Left hindlimb (tissue), 1 donor: ENCODE measurements around the gene NUDT9.
"Not testable (repeated sequence)": the region's sequence is repeated elsewhere in the genome, so short reads cannot be mapped to it uniquely, and the experiment has no call there.

Experiments
- DNase-seq: peaks from one replicate; pipeline ENCODE4 v3.0.0-alpha.2; 2018

The NUDT9 gene

GRCh38 chr4:87410157-87410556 is 12.2 kb upstream of the NUDT9 start:
- DNase-seq: no peak

DNA sequence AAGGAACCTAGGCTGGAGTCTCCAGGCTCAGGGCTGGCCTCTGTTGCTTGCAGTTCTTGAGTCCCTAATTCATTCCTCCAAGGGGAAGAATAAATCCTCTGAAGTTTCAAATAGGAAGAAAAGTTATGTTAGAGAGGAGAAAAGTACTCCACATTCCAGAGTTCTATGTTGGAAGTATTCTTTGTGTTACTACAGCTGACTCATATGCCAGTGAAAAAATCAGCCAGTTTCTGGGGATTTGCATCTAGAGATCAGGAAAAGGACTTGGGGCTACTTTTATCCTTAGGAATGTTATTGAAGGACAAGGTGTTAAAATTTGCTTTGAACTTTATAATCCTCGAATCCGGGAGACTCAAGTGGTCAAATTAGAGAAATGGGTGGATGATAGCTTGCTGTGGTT is 11.7 kb upstream of the NUDT9 start:
- DNase-seq: no peak

- no peak for DNase-seq
These were observed 7.6 kb upstream of the NUDT9 start for GRCh38 chr4:87414816-87415215.

DNA sequence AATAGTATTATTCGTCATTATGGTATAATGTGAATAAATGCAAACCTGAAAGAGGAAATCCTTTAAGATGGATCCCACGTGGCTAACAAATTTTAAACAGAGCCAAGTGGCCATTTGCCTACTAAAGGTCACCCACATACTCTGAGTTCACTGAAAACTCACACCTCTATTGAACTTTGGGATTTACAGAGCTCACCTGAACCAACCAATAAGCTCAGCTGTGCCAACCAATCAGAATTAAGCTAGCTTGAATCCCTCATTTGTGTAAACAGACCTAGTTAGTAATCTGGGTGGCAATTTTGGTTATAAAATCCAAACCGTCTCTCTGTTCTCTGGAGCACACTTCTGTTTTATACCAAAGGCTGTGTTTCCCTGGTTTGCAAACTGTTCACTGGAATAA is 5.4 kb upstream of the NUDT9 start:
- no peak for DNase-seq

- DNase-seq: not testable (repeated sequence)
These were observed 4.0 kb upstream of the NUDT9 start for GRCh38 chr4:87418410-87418809.

DNA sequence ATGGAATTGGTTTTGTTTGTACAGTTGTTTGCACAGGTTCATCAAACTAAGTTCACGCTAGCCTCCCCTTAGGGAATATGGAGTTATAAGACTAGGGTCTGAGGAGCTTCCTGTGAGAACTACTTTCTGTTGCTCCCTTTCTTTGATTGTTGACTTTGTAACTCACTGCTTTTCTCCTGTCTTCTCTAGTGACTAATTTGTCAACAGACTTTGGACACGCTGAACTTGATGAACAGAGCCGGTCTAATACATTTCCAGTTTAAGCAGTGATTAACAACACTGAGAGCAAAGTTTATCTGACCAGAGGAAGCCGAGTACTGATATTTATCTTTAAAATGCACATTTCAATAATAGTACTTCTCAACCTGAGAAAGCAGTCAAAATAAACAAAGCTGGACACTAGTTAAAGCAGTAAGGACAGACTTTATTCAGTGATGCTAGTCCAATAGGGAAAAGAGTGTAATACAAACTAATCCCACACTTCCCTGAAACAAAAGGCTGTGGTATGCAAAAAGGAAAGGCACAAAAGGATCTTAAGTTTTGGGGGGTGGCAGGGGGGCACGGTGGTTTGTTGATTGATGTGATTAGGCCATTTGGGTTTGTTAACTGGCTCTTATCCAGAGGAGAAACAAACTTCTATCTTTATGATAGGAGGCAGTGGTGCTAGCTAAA is 2.7 kb upstream of the NUDT9 start:
- DNase-seq: no peak

- no peak for DNase-seq
These were observed 2.0 kb upstream of the NUDT9 start for GRCh38 chr4:87420276-87420830.

- no peak for DNase-seq
These were observed 1.1 kb downstream of the NUDT9 start for GRCh38 chr4:87423317-87424098.

DNA sequence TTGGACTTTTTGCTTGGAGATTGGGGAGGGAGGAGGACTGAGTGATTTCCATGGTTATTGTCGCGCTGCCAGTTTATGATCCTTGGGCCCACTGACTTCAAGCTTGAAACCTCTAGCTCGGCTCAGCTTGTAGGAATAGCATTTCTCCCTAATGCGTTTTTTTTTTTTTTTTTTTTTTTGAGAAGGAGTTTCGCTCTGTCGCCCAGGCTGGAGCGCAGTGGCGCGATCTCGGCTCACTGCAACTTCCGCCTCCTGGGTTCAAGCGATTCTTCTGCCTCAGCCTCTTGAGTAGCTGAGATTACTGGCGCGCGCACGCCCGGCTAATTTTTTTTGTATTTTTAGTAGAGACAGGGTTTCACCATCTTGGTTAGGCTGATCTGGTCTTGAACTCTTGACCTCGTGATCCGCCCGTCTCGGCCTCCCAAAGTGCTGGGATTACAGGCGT is 1.7 kb downstream of the NUDT9 start:
- not testable (repeated sequence) for DNase-seq

- no peak for DNase-seq
These were observed 3.3 kb downstream of the NUDT9 start for GRCh38 chr4:87425711-87426110.

- no peak for DNase-seq
These were observed 4.6 kb downstream of the NUDT9 start for GRCh38 chr4:87426865-87427517.

DNA sequence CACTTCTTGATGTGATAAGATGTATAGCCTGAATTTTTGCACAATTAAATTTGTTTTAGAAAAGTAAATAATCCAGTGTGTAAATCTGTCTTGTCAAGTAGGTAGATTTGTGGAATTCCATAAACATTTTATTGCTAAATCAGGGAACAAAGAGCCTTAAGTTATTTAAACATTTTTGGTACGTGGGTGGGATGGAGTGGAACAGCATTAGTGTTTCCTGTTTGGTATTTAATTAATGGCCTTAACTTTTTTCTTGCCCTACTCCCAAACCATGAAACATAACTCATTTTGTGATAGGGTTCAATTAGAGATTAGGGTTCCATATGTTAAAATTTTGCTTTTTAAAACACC is 5.1 kb downstream of the NUDT9 start:
- no peak for DNase-seq

DNA sequence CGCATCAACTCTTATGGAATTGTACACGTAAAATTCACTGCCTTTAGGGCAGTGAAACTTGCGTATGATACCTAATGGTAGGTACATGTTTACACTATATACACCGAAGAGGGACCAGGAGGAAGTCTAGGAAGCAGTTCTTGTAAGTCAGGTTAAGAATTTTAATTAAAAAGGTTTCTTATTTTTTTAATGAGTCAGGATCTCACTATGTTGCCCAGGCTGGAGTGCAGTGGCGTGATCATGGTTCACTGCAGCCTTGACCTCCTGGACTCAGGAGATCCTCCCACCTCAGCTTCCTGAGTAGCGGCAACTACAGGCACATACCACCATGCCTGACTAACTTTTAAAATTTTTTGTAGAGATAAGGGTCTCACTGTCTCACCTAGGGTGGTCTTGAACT is 6.6 kb downstream of the NUDT9 start:
- DNase-seq: no peak

GRCh38 chr4:87430038-87430437 is 7.7 kb downstream of the NUDT9 start:
- no peak for DNase-seq

GRCh38 chr4:87433342-87433741 is 11.0 kb downstream of the NUDT9 start:
- DNase-seq: no peak

DNA sequence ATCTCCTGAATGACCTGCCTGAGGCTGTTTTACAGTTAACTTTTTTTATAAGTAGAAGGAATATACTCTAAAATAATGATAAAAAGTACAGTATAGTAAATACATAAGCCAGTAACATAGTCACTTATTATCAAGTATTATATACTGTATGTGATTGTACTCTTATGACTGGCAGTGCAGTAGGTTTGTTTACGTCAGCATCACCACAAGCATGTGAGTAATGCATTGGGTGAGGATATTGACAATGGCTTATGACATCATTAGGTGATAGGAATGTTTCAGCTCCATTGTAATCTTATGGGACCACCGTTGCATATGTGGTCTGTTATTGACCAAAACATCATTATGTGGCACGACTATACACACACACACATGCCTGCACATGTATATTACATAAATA is 20.5 kb downstream of the NUDT9 start:
- DNase-seq: no peak

- no peak for DNase-seq
These were observed 22.4 kb downstream of the NUDT9 start for GRCh38 chr4:87444741-87445140.

GRCh38 chr4:87445964-87446363 is 23.6 kb downstream of the NUDT9 start:
- DNase-seq: no peak

- DNase-seq: not testable (repeated sequence)
These were observed 24.0 kb downstream of the NUDT9 start for GRCh38 chr4:87446375-87446774.

DNA sequence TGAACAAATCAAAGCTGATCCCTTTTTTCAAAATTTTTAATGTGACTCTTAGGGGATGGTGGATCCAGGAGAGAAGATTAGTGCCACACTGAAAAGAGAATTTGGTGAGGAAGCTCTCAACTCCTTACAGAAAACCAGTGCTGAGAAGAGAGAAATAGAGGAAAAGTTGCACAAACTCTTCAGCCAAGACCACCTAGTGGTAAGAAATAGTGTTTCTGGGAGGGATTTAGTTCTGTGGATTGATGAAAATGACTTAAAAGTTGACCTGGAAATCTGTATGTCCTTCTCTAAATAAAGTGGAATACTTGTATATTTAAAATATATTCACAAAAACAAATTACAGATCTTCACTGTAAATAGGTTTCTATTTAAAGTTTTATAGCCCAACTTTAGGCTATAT is 29.2 kb downstream of the NUDT9 start:
- no peak for DNase-seq

- no peak for DNase-seq
These were observed 36.5 kb downstream of the NUDT9 start for GRCh38 chr4:87458913-87459312.

DNA sequence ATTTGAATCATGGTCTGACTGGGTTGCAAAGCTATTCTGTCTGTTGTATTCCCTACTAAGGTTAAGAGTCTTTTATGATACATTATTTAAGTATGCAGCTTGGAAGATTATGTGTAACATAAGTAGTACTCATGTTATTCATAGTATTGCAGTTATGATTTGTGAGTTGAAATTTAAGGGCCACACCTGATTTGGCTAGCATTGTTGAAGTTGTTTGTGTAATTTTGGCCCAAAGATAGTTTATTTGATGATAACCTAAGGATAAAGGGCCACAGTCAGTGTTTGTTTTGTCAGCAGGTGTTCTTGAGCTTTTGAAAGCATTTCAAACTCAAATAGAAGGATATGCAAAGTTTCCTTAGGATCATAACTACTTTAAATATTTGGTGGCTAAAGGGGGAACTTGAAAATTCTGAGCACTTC is 38.9 kb downstream of the NUDT9 start:
- DNase-seq: no peak

DNA sequence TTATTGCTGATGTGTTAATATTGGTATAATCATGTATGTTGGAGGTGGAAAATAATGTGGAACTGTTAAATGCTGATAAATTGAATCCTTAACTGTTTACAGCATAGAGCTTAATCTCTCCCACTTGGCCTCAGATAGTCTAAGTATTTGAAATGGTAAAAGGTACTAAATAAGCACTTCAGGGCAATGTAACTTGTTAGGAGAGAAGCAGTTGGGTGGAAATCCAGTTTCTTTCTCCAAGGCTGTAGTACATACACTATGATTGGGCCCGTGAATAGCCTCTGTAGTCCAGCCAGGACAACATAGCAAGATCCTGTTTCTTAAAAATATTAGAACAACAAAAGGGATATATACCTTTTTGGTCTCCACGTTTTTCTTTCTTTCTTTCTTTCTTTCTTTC is 39.7 kb downstream of the NUDT9 start:
- no peak for DNase-seq
